Body of pancreas (tissue), 4 donors: ENCODE data around the gene FXYD3. TPM values are rescaled to one million over a fixed set of nuclear protein-coding genes. Genes with fewer than 3 reads are reported as not detected.
"Not testable (repeated sequence)": the region's sequence is repeated elsewhere in the genome, so short reads cannot be mapped to it uniquely, and the experiment has no call there.

Experiments
- ATAC-seq: fragments of 150-250 bp; one replicate; pipeline ENCODE4 v1.9.1; 2016
- DNase-seq, 4 donors: peaks; one replicate each; pipeline ENCODE4 v3.0.0-alpha.2; 2019
- H3K27ac ChIP-seq, 4 donors: fragments of 200-600 bp; sonication (generic); 1 replicate in 3 of 4; 2 replicates in 1 of 4; pipeline versions ENCODE4 v1.5.1 to v1.6.1; 2016 to 2019; ENCODE audit warnings: mild to moderate bottlenecking in 1 of 4, mixed read lengths in 1 of 4, moderate library complexity in 1 of 4
- H3K27me3 ChIP-seq, 2 donors: fragments of 200-600 bp; sonication (generic); one replicate each; pipeline ENCODE4 v1.6.0; 2016; ENCODE audit warnings: mild to moderate bottlenecking in 1 of 2
- H3K36me3 ChIP-seq, 2 donors: fragments of 200-600 bp; sonication (generic); replicated peaks in 1 of 2; 2 replicates each; pipeline ENCODE4 v1.5.1; 2016; ENCODE audit warnings: low read depth in 2 of 2; ENCODE audit not compliant: insufficient read depth in 1 of 2
- H3K4me1 ChIP-seq: fragments of 200-600 bp; sonication (generic); one replicate; pipeline ENCODE4 v1.6.0; 2016
- H3K4me3 ChIP-seq, 2 donors: fragments of 200-600 bp; sonication (generic); 1 replicate in 1 of 2; 2 replicates in 1 of 2; pipeline ENCODE4 v1.5.1; 2016 to 2019
- H3K9me3 ChIP-seq, 3 donors: fragments of 200-600 bp; sonication (generic); 1 replicate in 2 of 3; 2 replicates in 1 of 3; pipeline ENCODE4 v1.5.1; 2016
- CTCF ChIP-seq, 7 experiments: fragments of 450-650 bp in 4 of 7; fragments of 200-600 bp in 3 of 7; sonication (generic) in 3 of 7; IDR thresholded peaks; one replicate each; pipeline ENCODE4 v1.5.1; 2016 to 2019; ENCODE audit warnings: antibody characterized with exemption in 7 of 7
- POLR2A ChIP-seq, 3 donors: fragments of 450-650 bp; IDR thresholded peaks; one replicate each; pipeline ENCODE4 v1.6.1; 2016; ENCODE audit warnings: antibody characterized with exemption in 3 of 3, mild to moderate bottlenecking in 2 of 3
- WGBS, 2 donors: methylation state at CpG; one replicate each; pipeline ENCODE4 v1.1.5; 2017; 5-methylcytosine and 5-hydroxymethylcytosine counted together
- intact Hi-C: fragments of 100-400 bp; cut with DNase I; formaldehyde crosslinking; loops from one replicate; pipeline ENCODE4 v1.15.1; 2023
- total RNA-seq, 2 donors: library from RNA; depleted of rRNA; stranded (reverse); fragments of >200 nt; gene quantifications; one replicate each; pipeline ENCODE4 v1.1.0, GENCODE V29; 2016

Gene FXYD3
- total RNA-seq, 2 donors from 2014 or later = 13.5 to 51.6 TPM

- H3K36me3 ChIP-seq = no peaks in the 10 kb centered on the region
- intact Hi-C loops = no loop called here
- no peak overlapping the region for H3K4me3 ChIP-seq
- WGBS, 2 donors = 91 to 94% methylated on average over 9 to 13 of the region's 13 CpGs
- TF ChIP-seq POLR2A (IDR thresholded peaks at IDR 0.05) (no peak), CTCF (IDR thresholded peaks at IDR 0.05) (no peak)
- no peaks in the 10 kb centered on the region for H3K9me3 ChIP-seq
- ATAC-seq (no peak), DNase-seq (no peak)
- no peak overlapping the region for H3K27ac ChIP-seq
- no peaks in the 10 kb centered on the region for H3K27me3 ChIP-seq
- peaks cover 12% of the 10 kb centered on the region for H3K4me1 ChIP-seq
These were observed 15.7 kb upstream of the FXYD3 start for GRCh38 chr19:35099897-35100275.

- intact Hi-C loops = no loop called here
- H3K4me3 ChIP-seq = no peak overlapping the region
- DNase-seq (no peak), ATAC-seq (no peak)
- no peak overlapping the region for H3K27ac ChIP-seq
- TF ChIP-seq CTCF (IDR thresholded peaks at IDR 0.05) = no peak
- no peak for TF ChIP-seq POLR2A (IDR thresholded peaks at IDR 0.05)
- no peaks in the 10 kb centered on the region for H3K9me3 ChIP-seq
- no peaks in the 10 kb centered on the region for H3K36me3 ChIP-seq
- H3K27me3 ChIP-seq = no peaks in the 10 kb centered on the region
- WGBS, 2 donors = 84 to 86% methylated on average over 10 to 16 of the region's 16 CpGs
- peaks cover 12% of the 10 kb centered on the region for H3K4me1 ChIP-seq
These were observed 14.8 kb upstream of the FXYD3 start for GRCh38 chr19:35100588-35101533.

GRCh38 chr19:35101949-35102348 lies 13.7 kb upstream of the FXYD3 start:
- 91% methylated on average over 10 of the region's 10 CpGs for WGBS, 2 donors
- intact Hi-C loops = not testable (repeated sequence)

GRCh38 chr19:35103614-35104013 lies 12.0 kb upstream of the FXYD3 start:
- H3K27me3 ChIP-seq, H3K4me3 ChIP-seq, H3K9me3 ChIP-seq, DNase-seq, intact Hi-C loops, H3K36me3 ChIP-seq, H3K27ac ChIP-seq, ATAC-seq: not testable (repeated sequence)
- H3K4me1 ChIP-seq = peaks cover 13% of the 10 kb centered on the region
- 76 to 86% methylated on average over 7 to 10 of the region's 10 CpGs for WGBS, 2 donors

More at GRCh38 chr19:35101949-35102348, 13.7 kb upstream of the FXYD3 start:
- H3K27ac ChIP-seq, DNase-seq, ATAC-seq, H3K27me3 ChIP-seq, H3K36me3 ChIP-seq, H3K4me3 ChIP-seq, H3K9me3 ChIP-seq: not testable (repeated sequence)
- peaks cover 12% of the 10 kb centered on the region for H3K4me1 ChIP-seq

- ATAC-seq (no peak), DNase-seq (no peak)
- no peaks in the 10 kb centered on the region for H3K9me3 ChIP-seq
- H3K4me3 ChIP-seq = no peak overlapping the region
- WGBS, 2 donors = 73 to 90% methylated on average over 1 to 11 of the region's 11 CpGs
- no peaks in the 10 kb centered on the region for H3K36me3 ChIP-seq
- H3K27me3 ChIP-seq = no peaks in the 10 kb centered on the region
- intact Hi-C loops = no loop called here
- peaks cover 7% of the 10 kb centered on the region for H3K4me1 ChIP-seq
- no peak overlapping the region for H3K27ac ChIP-seq
- TF ChIP-seq POLR2A (IDR thresholded peaks at IDR 0.05) = no peak
- TF ChIP-seq CTCF (IDR thresholded peaks at IDR 0.05) = no peak
These were observed 11.3 kb upstream of the FXYD3 start for GRCh38 chr19:35104361-35104760.

GRCh38 chr19:35105047-35105410 lies 10.6 kb upstream of the FXYD3 start:
- no peaks in the 10 kb centered on the region for H3K9me3 ChIP-seq
- 91 to 96% methylated on average over 6 of the region's 6 CpGs for WGBS, 2 donors
- peaks cover 7% of the 10 kb centered on the region for H3K4me1 ChIP-seq
- DNase-seq (no peak), ATAC-seq (no peak)
- H3K27me3 ChIP-seq = no peaks in the 10 kb centered on the region
- H3K36me3 ChIP-seq = no peaks in the 10 kb centered on the region
- no peak overlapping the region for H3K27ac ChIP-seq
- intact Hi-C loops = no loop called here
- H3K4me3 ChIP-seq = no peak overlapping the region
- no peak for TF ChIP-seq CTCF (IDR thresholded peaks at IDR 0.05)
